ENCODE measurements around the gene LAPTM5.

LAPTM5 gene

DNA sequence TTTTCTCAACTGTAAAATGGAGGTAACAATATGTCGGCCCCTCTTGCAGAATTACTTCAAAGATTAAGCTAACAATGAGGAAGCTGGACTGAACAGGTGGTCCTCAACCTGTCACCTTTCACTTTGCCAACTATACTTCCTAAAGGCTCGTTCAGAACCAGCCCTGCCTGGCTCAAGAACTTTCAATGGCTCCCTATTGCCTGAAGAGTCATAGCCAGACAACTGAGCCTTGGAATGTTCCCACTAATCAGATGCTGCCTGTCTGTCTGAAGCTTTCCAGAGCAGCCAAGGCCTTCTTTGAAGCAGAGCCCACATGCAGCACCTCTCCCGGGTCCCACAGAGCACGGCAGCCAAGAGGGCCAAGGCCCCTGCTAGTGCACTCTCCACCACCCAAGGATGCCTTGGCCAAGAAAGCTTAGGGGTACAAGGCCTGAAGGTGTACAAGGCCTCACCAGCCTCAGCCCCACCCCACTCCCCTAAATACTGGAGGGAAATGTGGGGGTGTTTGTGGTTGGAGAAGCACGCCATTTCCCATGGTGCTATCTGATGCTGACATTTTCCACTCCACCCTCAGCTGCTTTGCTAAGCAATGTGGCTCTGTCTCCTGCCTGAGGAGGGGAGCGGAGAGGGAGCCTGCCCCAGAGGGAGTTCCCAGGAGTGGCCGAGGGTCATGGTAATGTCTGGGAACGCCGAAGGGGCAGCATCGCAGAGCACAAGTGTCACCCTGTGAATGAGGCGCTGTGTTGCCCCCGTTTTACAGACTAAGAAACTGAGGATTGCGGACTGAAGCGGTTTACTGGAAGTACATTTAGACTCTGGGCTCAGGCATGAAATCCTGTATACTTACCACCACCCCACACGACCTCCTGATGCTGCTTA, 8.2 kb upstream of the LAPTM5 start:
- no peak for DNase-seq (ENCODE audit: low read depth, low spot score)
- no peak overlapping the region for H3K4me3 ChIP-seq (ENCODE audit: low read depth, low read length)
- in situ Hi-C loops (cut with HindIII; ENCODE audit: low sequenced_read_pairs) = no loop called here
- TF ChIP-seq, protein P1, sequence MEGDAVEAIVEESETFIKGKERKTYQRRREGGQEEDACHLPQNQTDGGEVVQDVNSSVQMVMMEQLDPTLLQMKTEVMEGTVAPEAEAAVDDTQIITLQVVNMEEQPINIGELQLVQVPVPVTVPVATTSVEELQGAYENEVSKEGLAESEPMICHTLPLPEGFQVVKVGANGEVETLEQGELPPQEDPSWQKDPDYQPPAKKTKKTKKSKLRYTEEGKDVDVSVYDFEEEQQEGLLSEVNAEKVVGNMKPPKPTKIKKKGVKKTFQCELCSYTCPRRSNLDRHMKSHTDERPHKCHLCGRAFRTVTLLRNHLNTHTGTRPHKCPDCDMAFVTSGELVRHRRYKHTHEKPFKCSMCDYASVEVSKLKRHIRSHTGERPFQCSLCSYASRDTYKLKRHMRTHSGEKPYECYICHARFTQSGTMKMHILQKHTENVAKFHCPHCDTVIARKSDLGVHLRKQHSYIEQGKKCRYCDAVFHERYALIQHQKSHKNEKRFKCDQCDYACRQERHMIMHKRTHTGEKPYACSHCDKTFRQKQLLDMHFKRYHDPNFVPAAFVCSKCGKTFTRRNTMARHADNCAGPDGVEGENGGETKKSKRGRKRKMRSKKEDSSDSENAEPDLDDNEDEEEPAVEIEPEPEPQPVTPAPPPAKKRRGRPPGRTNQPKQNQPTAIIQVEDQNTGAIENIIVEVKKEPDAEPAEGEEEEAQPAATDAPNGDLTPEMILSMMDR (IDR thresholded peaks at IDR 0.05; ENCODE audit: low read depth, low read length) = no peak

DNA sequence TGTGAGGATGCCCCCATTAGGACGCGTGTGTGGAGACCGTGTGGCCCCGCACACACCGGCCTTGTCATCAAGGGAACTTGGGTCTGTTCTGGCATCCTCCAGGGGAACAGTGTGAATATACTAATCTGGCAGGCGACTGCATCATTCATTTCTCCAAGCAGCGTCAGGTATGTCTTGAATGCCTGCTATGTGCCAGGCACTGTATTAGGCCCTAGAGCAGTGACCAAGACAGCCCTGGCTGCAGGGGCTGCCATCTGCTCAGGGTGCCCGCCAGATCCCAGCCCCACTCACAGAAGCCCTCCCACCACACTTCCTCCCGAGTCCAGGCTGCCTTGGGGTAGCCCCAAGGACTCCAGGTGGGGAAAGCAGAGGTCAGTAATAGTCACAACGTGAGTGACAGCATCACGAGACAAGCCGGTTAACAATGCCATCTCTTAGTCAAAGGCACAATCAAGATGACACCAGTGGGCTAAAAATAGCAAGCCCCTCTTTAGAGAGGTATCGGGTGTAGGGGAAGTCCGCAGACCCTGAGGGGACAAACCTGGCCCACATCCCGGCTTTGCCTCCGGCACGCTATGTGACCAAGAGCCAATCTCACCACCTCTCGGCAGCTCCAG, 7.5 kb upstream of the LAPTM5 start:
- no peak for DNase-seq (ENCODE audit: low read depth, low spot score)
- no peak overlapping the region for H3K4me3 ChIP-seq (ENCODE audit: low read depth, low read length)
- in situ Hi-C loops (cut with HindIII; ENCODE audit: low sequenced_read_pairs) = no loop called here
- TF ChIP-seq, protein P1 (IDR thresholded peaks at IDR 0.05; ENCODE audit: low read depth, low read length) = no peak

DNA sequence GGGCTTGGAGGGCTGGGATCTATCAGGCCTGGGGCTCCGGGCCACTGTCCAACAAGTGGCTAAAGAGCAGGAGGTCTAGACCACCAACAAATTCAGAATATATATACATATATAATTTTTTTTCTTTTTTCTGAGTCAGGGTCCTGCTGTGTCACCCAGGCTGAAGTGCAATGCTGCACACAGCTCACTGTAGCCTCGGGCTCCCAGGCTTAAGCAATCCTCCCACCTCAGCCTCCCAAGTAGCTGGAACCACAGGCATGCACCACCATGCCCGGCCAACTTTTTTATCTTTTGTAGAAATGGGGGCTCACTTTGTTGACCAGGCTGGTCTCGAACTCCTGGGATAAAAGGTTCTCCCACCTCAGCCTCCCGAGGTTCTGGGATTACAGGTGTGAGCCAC, 6.8 kb upstream of the LAPTM5 start:
- in situ Hi-C loops (cut with HindIII; ENCODE audit: low sequenced_read_pairs) = no loop called here
- TF ChIP-seq, protein P1 (IDR thresholded peaks at IDR 0.05; ENCODE audit: low read depth, low read length) = no peak
- no peak for DNase-seq (ENCODE audit: low read depth, low spot score)
- no peak overlapping the region for H3K4me3 ChIP-seq (ENCODE audit: low read depth, low read length)

DNA sequence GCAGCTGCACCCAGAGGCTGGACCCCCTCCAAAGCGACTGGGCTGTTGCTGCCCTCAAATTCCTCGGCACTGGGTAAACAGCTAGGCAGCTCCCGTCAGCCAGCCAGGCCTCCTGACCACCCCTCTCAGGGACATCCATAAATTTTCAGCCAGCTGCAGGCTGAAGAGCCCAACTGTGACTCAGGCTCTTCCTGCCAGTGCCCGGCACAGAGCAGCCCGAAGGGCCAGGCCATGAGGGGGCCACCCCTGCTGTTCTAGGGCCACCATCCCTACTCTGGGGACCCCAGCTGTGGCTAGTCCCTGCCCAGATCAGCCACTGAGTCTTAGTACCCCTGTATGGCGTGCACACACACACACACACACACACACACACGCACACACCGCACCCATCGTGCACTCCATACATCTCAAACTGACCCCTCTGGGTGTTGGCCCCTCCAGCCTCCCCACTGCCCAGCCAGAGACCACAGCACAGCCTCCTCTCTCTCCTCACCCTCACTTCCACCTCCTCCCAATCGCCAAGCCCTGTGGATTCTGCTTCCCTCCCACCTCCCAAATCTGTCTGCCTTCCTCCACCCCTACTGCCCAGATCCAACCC, 6.2 kb upstream of the LAPTM5 start:
- in situ Hi-C loops (cut with HindIII; ENCODE audit: low sequenced_read_pairs) = no loop called here
- no peak overlapping the region for H3K4me3 ChIP-seq (ENCODE audit: low read depth, low read length)
- peak; percentile 72 for DNase-seq (ENCODE audit: low read depth, low spot score)
- TF ChIP-seq, protein P1 (IDR thresholded peaks at IDR 0.05; ENCODE audit: low read depth, low read length) = no peak

DNA sequence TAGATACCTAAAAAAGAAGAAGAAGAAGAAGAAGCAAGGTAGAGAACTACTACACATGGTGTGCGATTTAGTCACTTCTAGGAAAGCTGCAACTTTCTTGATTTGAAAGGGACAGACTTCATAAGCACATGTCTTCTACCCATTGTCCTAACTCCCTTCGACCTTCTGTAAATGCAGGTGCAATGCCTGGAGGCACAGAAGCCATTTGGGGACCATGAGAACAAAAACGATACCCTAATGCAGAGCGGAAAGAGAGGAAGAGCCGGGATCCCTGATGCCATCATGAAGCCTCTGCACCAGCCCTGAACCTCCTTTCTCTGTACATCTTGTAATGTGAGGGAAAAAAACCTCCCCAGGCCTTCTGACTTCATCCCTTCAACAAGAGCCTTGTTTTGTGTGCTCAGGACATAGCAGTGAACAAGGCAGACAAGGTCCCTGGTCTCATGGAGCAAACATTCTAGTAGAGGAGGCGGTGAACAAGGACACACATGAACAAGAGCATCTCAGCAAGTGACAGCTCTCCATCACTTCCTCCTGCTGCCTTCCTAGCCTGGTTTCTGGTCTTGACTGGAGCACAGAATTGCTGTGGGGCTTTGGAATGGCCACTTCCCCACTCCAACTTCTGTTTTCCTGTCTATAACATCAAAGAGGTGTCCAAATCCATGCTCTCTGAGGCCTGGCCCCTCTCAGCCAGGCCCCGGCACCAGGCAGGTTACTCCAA, 5.5 kb upstream of the LAPTM5 start:
- in situ Hi-C loops (cut with HindIII; ENCODE audit: low sequenced_read_pairs) = no loop called here
- TF ChIP-seq, protein P1 (IDR thresholded peaks at IDR 0.05; ENCODE audit: low read depth, low read length) = no peak
- no peak overlapping the region for H3K4me3 ChIP-seq (ENCODE audit: low read depth, low read length)
- DNase-seq (ENCODE audit: low read depth, low spot score) = no peak
